ENCODE data around the gene STING1.

DNA sequence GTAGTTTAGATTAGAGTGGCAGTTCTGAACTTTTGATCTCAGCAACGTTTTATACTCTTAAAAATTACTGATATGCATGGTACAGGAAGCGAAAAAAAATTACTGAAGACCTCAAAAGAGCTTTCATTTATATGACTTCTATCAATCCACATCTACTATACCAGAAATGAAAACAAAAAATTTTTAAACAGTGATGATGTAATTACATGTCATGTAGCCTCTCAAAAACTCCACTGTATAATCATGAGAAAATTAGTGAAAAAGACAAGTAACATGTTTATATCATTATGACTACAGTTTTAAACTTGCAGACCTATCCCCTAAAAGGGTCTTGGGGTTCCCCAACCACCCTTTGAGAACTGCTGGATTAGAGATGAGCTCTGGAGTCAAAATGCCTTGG lies 52.5 kb downstream of the STING1 start:
- TF ChIP-seq, protein P1, sequence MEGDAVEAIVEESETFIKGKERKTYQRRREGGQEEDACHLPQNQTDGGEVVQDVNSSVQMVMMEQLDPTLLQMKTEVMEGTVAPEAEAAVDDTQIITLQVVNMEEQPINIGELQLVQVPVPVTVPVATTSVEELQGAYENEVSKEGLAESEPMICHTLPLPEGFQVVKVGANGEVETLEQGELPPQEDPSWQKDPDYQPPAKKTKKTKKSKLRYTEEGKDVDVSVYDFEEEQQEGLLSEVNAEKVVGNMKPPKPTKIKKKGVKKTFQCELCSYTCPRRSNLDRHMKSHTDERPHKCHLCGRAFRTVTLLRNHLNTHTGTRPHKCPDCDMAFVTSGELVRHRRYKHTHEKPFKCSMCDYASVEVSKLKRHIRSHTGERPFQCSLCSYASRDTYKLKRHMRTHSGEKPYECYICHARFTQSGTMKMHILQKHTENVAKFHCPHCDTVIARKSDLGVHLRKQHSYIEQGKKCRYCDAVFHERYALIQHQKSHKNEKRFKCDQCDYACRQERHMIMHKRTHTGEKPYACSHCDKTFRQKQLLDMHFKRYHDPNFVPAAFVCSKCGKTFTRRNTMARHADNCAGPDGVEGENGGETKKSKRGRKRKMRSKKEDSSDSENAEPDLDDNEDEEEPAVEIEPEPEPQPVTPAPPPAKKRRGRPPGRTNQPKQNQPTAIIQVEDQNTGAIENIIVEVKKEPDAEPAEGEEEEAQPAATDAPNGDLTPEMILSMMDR (IDR thresholded peaks at IDR 0.05), result no peak
- TF ChIP-seq ELF4 (CRISPR knock-in tag; IDR thresholded peaks at IDR 0.05; ENCODE audit: low read depth) (no peak), CREB1 (CRISPR knock-in tag; IDR thresholded peaks at IDR 0.05) (no peak), ZNF317 (CRISPR knock-in tag; IDR thresholded peaks at IDR 0.05; ENCODE audit: borderline replicate concordance, low read depth) (no peak), TEAD4 (CRISPR knock-in tag; IDR thresholded peaks at IDR 0.05) (no peak), MXD4 (CRISPR knock-in tag; IDR thresholded peaks at IDR 0.05; ENCODE audit: borderline replicate concordance) (no peak)
- TF ChIP-seq, protein P2, sequence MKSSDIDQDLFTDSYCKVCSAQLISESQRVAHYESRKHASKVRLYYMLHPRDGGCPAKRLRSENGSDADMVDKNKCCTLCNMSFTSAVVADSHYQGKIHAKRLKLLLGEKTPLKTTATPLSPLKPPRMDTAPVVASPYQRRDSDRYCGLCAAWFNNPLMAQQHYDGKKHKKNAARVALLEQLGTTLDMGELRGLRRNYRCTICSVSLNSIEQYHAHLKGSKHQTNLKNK (CRISPR knock-in tag; IDR thresholded peaks at IDR 0.05), result no peak
- TF ChIP-seq, protein P3, sequence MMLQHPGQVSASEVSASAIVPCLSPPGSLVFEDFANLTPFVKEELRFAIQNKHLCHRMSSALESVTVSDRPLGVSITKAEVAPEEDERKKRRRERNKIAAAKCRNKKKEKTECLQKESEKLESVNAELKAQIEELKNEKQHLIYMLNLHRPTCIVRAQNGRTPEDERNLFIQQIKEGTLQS (CRISPR knock-in tag; conservative IDR thresholded peaks at IDR 0.05), result no peak
- TF ChIP-seq, protein P4, sequence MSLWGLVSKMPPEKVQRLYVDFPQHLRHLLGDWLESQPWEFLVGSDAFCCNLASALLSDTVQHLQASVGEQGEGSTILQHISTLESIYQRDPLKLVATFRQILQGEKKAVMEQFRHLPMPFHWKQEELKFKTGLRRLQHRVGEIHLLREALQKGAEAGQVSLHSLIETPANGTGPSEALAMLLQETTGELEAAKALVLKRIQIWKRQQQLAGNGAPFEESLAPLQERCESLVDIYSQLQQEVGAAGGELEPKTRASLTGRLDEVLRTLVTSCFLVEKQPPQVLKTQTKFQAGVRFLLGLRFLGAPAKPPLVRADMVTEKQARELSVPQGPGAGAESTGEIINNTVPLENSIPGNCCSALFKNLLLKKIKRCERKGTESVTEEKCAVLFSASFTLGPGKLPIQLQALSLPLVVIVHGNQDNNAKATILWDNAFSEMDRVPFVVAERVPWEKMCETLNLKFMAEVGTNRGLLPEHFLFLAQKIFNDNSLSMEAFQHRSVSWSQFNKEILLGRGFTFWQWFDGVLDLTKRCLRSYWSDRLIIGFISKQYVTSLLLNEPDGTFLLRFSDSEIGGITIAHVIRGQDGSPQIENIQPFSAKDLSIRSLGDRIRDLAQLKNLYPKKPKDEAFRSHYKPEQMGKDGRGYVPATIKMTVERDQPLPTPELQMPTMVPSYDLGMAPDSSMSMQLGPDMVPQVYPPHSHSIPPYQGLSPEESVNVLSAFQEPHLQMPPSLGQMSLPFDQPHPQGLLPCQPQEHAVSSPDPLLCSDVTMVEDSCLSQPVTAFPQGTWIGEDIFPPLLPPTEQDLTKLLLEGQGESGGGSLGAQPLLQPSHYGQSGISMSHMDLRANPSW (CRISPR knock-in tag; conservative IDR thresholded peaks at IDR 0.05; ENCODE audit: low read depth), result no peak
